H1 (cell line): ENCODE results near the gene VN1R5. TPM values are rescaled to one million over a fixed set of nuclear protein-coding genes. Genes with fewer than 3 reads are reported as not detected.

ENCODE experiments used
- CTCF ChIA-PET: fragments of 300-600 bp; sonication (Branson Sonifier 250); formaldehyde crosslinking; loops from one replicate; lab custom pipeline; 2021; ENCODE audit not compliant: partially characterized antibody; lab: Charles Lee
- POLR2A ChIA-PET: fragments of 300-600 bp; sonication (Branson Sonifier 250); formaldehyde crosslinking; loops from one replicate; lab custom pipeline; 2021; ENCODE audit warnings: inconsistent platforms; ENCODE audit not compliant: partially characterized antibody; lab: Charles Lee
- DNase-seq, 2 experiments: peaks; one replicate each; pipeline versions ENCODE4 v3.0.0 to v3.0.0-alpha.2; 2010 to 2022; ENCODE audit warnings: low spot score in 2 of 2, low read depth in 1 of 2, mixed read lengths in 1 of 2
- FAIRE-seq: peaks from 2 replicates; lab custom pipeline; 2011; peaks lifted over from hg19 to GRCh38; lab: Jason Lieb, UNC
- H2AFZ ChIP-seq: 2 replicates; pipeline ENCODE4 v1.8.1; 2012; ENCODE audit warnings: low read length, inconsistent platforms
- H2AK5ac ChIP-seq: 2 replicates; pipeline ENCODE4 v1.6.1; 2013; ENCODE audit warnings: low read depth, low read length
- H2BK120ac ChIP-seq: replicated peaks from 2 replicates; pipeline ENCODE3; 2013; ENCODE audit warnings: low read depth, low read length, inconsistent platforms
- H2BK12ac ChIP-seq: 2 replicates; pipeline ENCODE4 v1.6.1; 2013; ENCODE audit warnings: low read depth, low read length
- H2BK15ac ChIP-seq: 2 replicates; pipeline ENCODE4 v1.6.1; 2013; ENCODE audit warnings: low read length
- H2BK20ac ChIP-seq: 2 replicates; pipeline ENCODE4 v1.6.1; 2013; ENCODE audit warnings: low read length
- H2BK5ac ChIP-seq: 2 replicates; pipeline ENCODE4 v1.6.1; 2013; ENCODE audit warnings: low read depth, low read length
- H3K14ac ChIP-seq: 2 replicates; pipeline ENCODE4 v1.6.1; 2013; ENCODE audit warnings: inconsistent platforms; ENCODE audit not compliant: insufficient read length
- H3K18ac ChIP-seq: 2 replicates; pipeline ENCODE4 v1.6.1; 2013; ENCODE audit warnings: low read length; ENCODE audit errors: extremely low read depth
- H3K23ac ChIP-seq: 2 replicates; pipeline ENCODE4 v1.6.1; 2013; ENCODE audit warnings: inconsistent platforms; ENCODE audit not compliant: insufficient read length
- H3K23me2 ChIP-seq: 2 replicates; pipeline ENCODE4 v1.6.1; 2013; ENCODE audit warnings: low read depth, low read length
- H3K27ac ChIP-seq: 2 replicates; pipeline ENCODE4 v1.6.1; 2011; ENCODE audit warnings: low read depth, low read length, inconsistent platforms
- H3K27me3 ChIP-seq, 4 experiments: replicated peaks in 1 of 4; 1 replicate in 1 of 4; 2 replicates in 3 of 4; pipeline versions ENCODE4 v1.6.1 to v1.8.1; 2011 to 2013; ENCODE audit warnings: low read length in 3 of 4, mild to moderate bottlenecking in 3 of 4, inconsistent platforms in 2 of 4, mixed read lengths in 2 of 4, moderate library complexity in 1 of 4; ENCODE audit not compliant: control insufficient read depth in 3 of 4, insufficient read depth in 3 of 4; ENCODE audit errors: extremely low read depth in 1 of 4
- H3K36me3 ChIP-seq, 4 experiments: 2 replicates each; pipeline versions ENCODE4 v1.6.1 to v1.8.1; 2011 to 2013; ENCODE audit warnings: mild to moderate bottlenecking in 4 of 4, low read length in 3 of 4, moderate library complexity in 2 of 4, control low read depth in 1 of 4, inconsistent platforms in 1 of 4; ENCODE audit not compliant: insufficient read depth in 4 of 4, control insufficient read depth in 2 of 4
- H3K4ac ChIP-seq: replicated peaks from 2 replicates; pipeline ENCODE3; 2013; ENCODE audit warnings: low read length, low read depth, mixed read lengths, inconsistent platforms; ENCODE audit not compliant: insufficient read length
- H3K4me1 ChIP-seq, 4 experiments: replicated peaks in 1 of 4; 1 replicate in 1 of 4; 2 replicates in 3 of 4; pipeline versions ENCODE4 v1.6.1 to v1.8.1; 2011 to 2013; ENCODE audit warnings: low read length in 3 of 4, inconsistent platforms in 2 of 4, mixed read lengths in 1 of 4; ENCODE audit not compliant: insufficient read depth in 4 of 4, control insufficient read depth in 3 of 4
- H3K4me2 ChIP-seq, 2 experiments: 2 replicates each; pipeline versions ENCODE4 v1.6.1 to v1.8.1; 2011 to 2013; ENCODE audit warnings: low read depth in 2 of 2, low read length in 2 of 2, control low read depth in 1 of 2, inconsistent platforms in 1 of 2, mild to moderate bottlenecking in 1 of 2; ENCODE audit not compliant: insufficient read depth in 1 of 2
- H3K4me3 ChIP-seq, 4 experiments: fragments of 200-600, 300-600 bp in 1 of 4; sonication (generic), shearing (Covaris generic), sonication (Bioruptor Twin) in 1 of 4; 2 replicates each; pipeline versions ENCODE4 v1.5.1 to v1.8.1; 2011 to 2016; ENCODE audit warnings: low read length in 4 of 4, low read depth in 3 of 4, control low read depth in 2 of 4, inconsistent platforms in 2 of 4, mild to moderate bottlenecking in 2 of 4, mixed read lengths in 1 of 4, moderate library complexity in 1 of 4; ENCODE audit not compliant: insufficient read depth in 2 of 4; ENCODE audit errors: extremely low read depth in 1 of 4
- H3K56ac ChIP-seq: replicated peaks from 2 replicates; pipeline ENCODE3; 2013; ENCODE audit warnings: low read depth, mild to moderate bottlenecking, mixed read lengths, low read length, inconsistent platforms; ENCODE audit not compliant: insufficient read length
- H3K79me1 ChIP-seq: 2 replicates; pipeline ENCODE4 v1.6.1; 2013; ENCODE audit warnings: low read depth, low read length, control low read depth
- H3K79me2 ChIP-seq, 2 experiments: 2 replicates each; pipeline versions ENCODE4 v1.6.1 to v1.8.1; 2012 to 2013; ENCODE audit warnings: low read length in 2 of 2, mild to moderate bottlenecking in 2 of 2, inconsistent platforms in 1 of 2; ENCODE audit not compliant: insufficient read depth in 2 of 2, control insufficient read depth in 1 of 2
- H3K9ac ChIP-seq, 4 experiments: replicated peaks in 1 of 4; 1 replicate in 1 of 4; 2 replicates in 3 of 4; pipeline versions ENCODE4 v1.6.1 to v1.8.1; 2011 to 2013; ENCODE audit warnings: low read depth in 3 of 4, low read length in 3 of 4, control low read depth in 2 of 4, mild to moderate bottlenecking in 2 of 4, moderate library complexity in 2 of 4, inconsistent platforms in 1 of 4; ENCODE audit errors: extremely low read depth in 1 of 4
- H3K9me3 ChIP-seq, 2 experiments: 2 replicates each; pipeline versions ENCODE4 v1.6.1 to v1.8.1; 2012 to 2013; ENCODE audit warnings: mild to moderate bottlenecking in 2 of 2, moderate library complexity in 2 of 2, control low read depth in 1 of 2, inconsistent platforms in 1 of 2, low read depth in 1 of 2, low read length in 1 of 2, mixed read lengths in 1 of 2; ENCODE audit not compliant: insufficient read depth in 2 of 2
- H4K20me1 ChIP-seq, 2 experiments: replicated peaks in 1 of 2; 2 replicates each; pipeline versions ENCODE3 to v1.8.1; 2011 to 2013; ENCODE audit warnings: inconsistent platforms in 2 of 2, low read length in 2 of 2, mild to moderate bottlenecking in 1 of 2; ENCODE audit not compliant: insufficient read depth in 2 of 2, control insufficient read depth in 1 of 2
- H4K5ac ChIP-seq: 2 replicates; pipeline ENCODE4 v1.6.1; 2013; ENCODE audit warnings: low read length, low read depth, mixed read lengths, inconsistent platforms; ENCODE audit not compliant: insufficient read length
- H4K8ac ChIP-seq: 2 replicates; pipeline ENCODE4 v1.8.0; 2013; ENCODE audit warnings: mild to moderate bottlenecking, moderate library complexity, low read length, inconsistent platforms; ENCODE audit not compliant: insufficient read depth; ENCODE audit errors: extremely low read depth
- H4K91ac ChIP-seq: replicated peaks from 2 replicates; pipeline ENCODE3; 2013; ENCODE audit warnings: low read length, mixed read lengths, inconsistent platforms; ENCODE audit not compliant: insufficient read length
- CTCF ChIP-seq, 3 experiments: IDR thresholded peaks; 1 replicate in 2 of 3; 2 replicates in 1 of 3; pipeline versions ENCODE4 v1.5.1 to v1.6.1; 2011; ENCODE audit warnings: low read length in 3 of 3, mild to moderate bottlenecking in 3 of 3, inconsistent platforms in 2 of 3, low read depth in 1 of 3, moderate library complexity in 1 of 3; ENCODE audit not compliant: insufficient read depth in 1 of 3; ENCODE audit errors: control extremely low read depth in 1 of 3
- E2F6 ChIP-seq: IDR thresholded peaks from 2 replicates; pipeline ENCODE4 v1.6.1; 2012; ENCODE audit warnings: inconsistent platforms
- NRF1 ChIP-seq: IDR thresholded peaks from 2 replicates; pipeline ENCODE4 v1.6.1; 2011; ENCODE audit warnings: mild to moderate bottlenecking, low read depth, low read length, improper control_type of control experiment
- TBP ChIP-seq: IDR thresholded peaks from 2 replicates; pipeline ENCODE4 v1.6.1; 2011; ENCODE audit warnings: low read depth, low read length, improper control_type of control experiment
- TEAD4 ChIP-seq: IDR thresholded peaks from 2 replicates; pipeline ENCODE4 v1.6.1; 2012; ENCODE audit warnings: low read depth, low read length, inconsistent platforms, mixed read lengths
- WGBS, 2 experiments: shearing (Covaris generic) in 1 of 2; methylation state at CpG; one replicate each; pipeline versions ENCODE4 v1.1.6 to v1.1.7; 2013 to 2015; ENCODE audit warnings: low lambda C conversion rate in 2 of 2, mixed read lengths in 2 of 2, inconsistent platforms in 1 of 2, low coverage in 1 of 2, missing lambda C conversion rate in 1 of 2; ENCODE audit not compliant: insufficient replicate concordance in 2 of 2, insufficient coverage in 1 of 2, insufficient read length in 1 of 2; ENCODE audit errors: extremely low coverage in 1 of 2, missing lambda C conversion rate in 1 of 2; 5-methylcytosine and 5-hydroxymethylcytosine counted together
- polyA plus RNA-seq, 7 experiments: library from polyadenylated mRNA; depleted of rRNA in 3 of 7; stranded (reverse) in 5 of 7; unstranded in 2 of 7; fragments of >200 nt in 5 of 7; fragments of 200-250 nt in 2 of 7; gene quantifications; 1 replicate in 5 of 7; 2 replicates in 1 of 7; 4 replicates in 1 of 7; pipeline versions ENCODE4 v1.2.1 to v1.2.3, GENCODE V29; 2011 to 2013; ENCODE audit warnings: missing spikeins in 2 of 7, mixed read lengths in 2 of 7
- total RNA-seq: library from RNA; stranded (reverse); fragmentation: NEBNext Ultra II Directional; extraction: Animal tissue kit (Norgen Biotek cat#: 25700); gene quantifications from 2 replicates; pipeline ENCODE4 v1.2.1, GENCODE V29; 2021

Gene VN1R5
- total and polyA plus RNA-seq, 2 of the 8 experiments (the other 6 are each of a cell fraction or from before 2014, with no cell fraction given), result not detected

- H3K79me1 ChIP-seq, result 0 out of 2 replicates have a peak, but pooled peaks cover 2% of the 10 kb centered on the region
- H3K18ac ChIP-seq, result no peak overlapping the region; the same call in 1 of the 2 replicates
- H3K27me3 ChIP-seq, result no peaks in the 10 kb centered on the region
- no peak overlapping the region for H3K4ac ChIP-seq
- H3K79me2 ChIP-seq, result no peaks in the 10 kb centered on the region
- TF ChIP-seq TEAD4 (no peak), CTCF (IDR thresholded peaks at IDR 0.05; ENCODE audit: control extremely low read depth in 1 of 3, insufficient read depth in 1 of 3, low read depth in 1 of 3, low read length in 3 of 3) (peak in 1 of 3 experiments; percentile 8; a peak in 1 of 4 replicates), E2F6 (no peak), TBP (no peak), NRF1 (no peak)
- peaks cover 8 to 30% (median 28%) of the 10 kb centered on the region in 4 experiments for H3K4me1 ChIP-seq
- no peak for DNase-seq
- H3K23ac ChIP-seq, result no peak overlapping the region
- H3K23me2 ChIP-seq, result no peaks in the 10 kb centered on the region; the same call in 1 of the 2 replicates
- no peak overlapping the region for H2BK20ac ChIP-seq
- no peaks in the 10 kb centered on the region for H4K20me1 ChIP-seq
- H3K9me3 ChIP-seq, result peaks cover 0 to 8% of the 10 kb centered on the region in 2 experiments; a peak in 1 of 4 replicates
- H3K14ac ChIP-seq, result no peak overlapping the region
- no peak overlapping the region for H4K5ac ChIP-seq
- 93% methylated on average over 11 of the region's 12 CpGs; no CpG with 5 or more reads in 1 of the 2 experiments for WGBS, 2 experiments
- peaks cover 26 to 52% (median 44%) of the 10 kb centered on the region in 4 experiments for H3K36me3 ChIP-seq
- no peak overlapping the region for H2BK120ac ChIP-seq
- no peak overlapping the region for H2AK5ac ChIP-seq
- H2AFZ ChIP-seq, result no peak overlapping the region
- ChIA-PET CTCF (interaction anchor here (0.8 to 1.8 kb wide), 5 partner anchors 9 to 153 kb away, joined by 3 to 5 read pairs (median 3); no protein-coding TSS in a partner anchor), POLR2A (interaction anchor here (0.8 to 8.1 kb wide), 11 partner anchors 8 to 175 kb away, joined by 3 to 46 read pairs (median 5); partner anchors contain the start of gene ZNF496)
- H3K56ac ChIP-seq, result no peak overlapping the region
- no peak overlapping the region for H2BK15ac ChIP-seq
- H2BK12ac ChIP-seq, result no peak overlapping the region
- no peak overlapping the region for H3K27ac ChIP-seq
- H3K9ac ChIP-seq, result no peak overlapping the region
- no peak overlapping the region for H2BK5ac ChIP-seq
- no peak overlapping the region; the same call in 1 of the 2 replicates for H4K8ac ChIP-seq
- H4K91ac ChIP-seq, result no peak overlapping the region
- FAIRE-seq, result no peak
- H3K4me3 ChIP-seq, result no peak overlapping the region
- H3K4me2 ChIP-seq, result peak overlapping the region in 1 of 2 experiments; percentile 48; a peak in 1 of 4 replicates
These were observed 44.0 kb downstream of the VN1R5 start for GRCh38 chr1:247299723-247300381.
